Heart left ventricle (tissue), 16 donors: Measurements from ENCODE around the gene C16orf95. TPM values are rescaled to one million over a fixed set of nuclear protein-coding genes. Genes with fewer than 3 reads are reported as not detected.

Source experiments
- ATAC-seq, 4 donors: fragments of 200-7000 bp; cut with Tn5 transposase; one replicate each; pipeline ENCODE4 v1.9.1; 2020 to 2022; ENCODE audit warnings: moderate library complexity in 4 of 4, mild to moderate bottlenecking in 3 of 4, moderate number of reproducible peaks in 1 of 4
- DNase-seq, 5 donors: peaks; one replicate each; pipeline ENCODE4 v3.0.0-alpha.2; 2020
- H3K27ac ChIP-seq, 12 donors: fragments of 200-600 bp; sonication (generic) in 4 of 12; one replicate each; pipeline versions ENCODE4 v1.5.0 to v1.8.0; 2016 to 2022; ENCODE audit warnings: mild to moderate bottlenecking in 2 of 12
- H3K27me3 ChIP-seq, 9 donors: fragments of 200-600 bp; sonication (generic) in 2 of 9; one replicate each; pipeline versions ENCODE4 v1.5.1 to v1.8.0; 2016 to 2022; ENCODE audit warnings: mild to moderate bottlenecking in 3 of 9
- H3K36me3 ChIP-seq, 9 donors: fragments of 200-600 bp; sonication (generic) in 2 of 9; one replicate each; pipeline versions ENCODE4 v1.5.0 to v1.8.0; 2018 to 2022; ENCODE audit warnings: mild to moderate bottlenecking in 2 of 9
- H3K4me1 ChIP-seq, 12 donors: fragments of 200-600 bp; sonication (generic) in 4 of 12; one replicate each; pipeline versions ENCODE4 v1.5.0 to v1.8.0; 2016 to 2022; ENCODE audit warnings: mild to moderate bottlenecking in 3 of 12
- H3K4me3 ChIP-seq, 12 donors: fragments of 200-600 bp; sonication (generic) in 4 of 12; one replicate each; pipeline versions ENCODE4 v1.5.0 to v1.8.0; 2017 to 2022; ENCODE audit warnings: mild to moderate bottlenecking in 9 of 12, moderate library complexity in 4 of 12
- H3K9me3 ChIP-seq, 12 donors: fragments of 200-600 bp; sonication (generic) in 4 of 12; one replicate each; pipeline versions ENCODE4 v1.5.0 to v1.8.0; 2016 to 2022; ENCODE audit warnings: mild to moderate bottlenecking in 1 of 12
- POLR2A ChIP-seq, 2 donors: fragments of 450-650 bp; IDR thresholded peaks; one replicate each; pipeline ENCODE4 v1.6.1; 2017; ENCODE audit warnings: antibody characterized with exemption in 2 of 2, mild to moderate bottlenecking in 2 of 2, moderate library complexity in 2 of 2
- WGBS, 4 donors: extraction: QIAGEN DNeasy Blood & Tissue Kit in 2 of 4; methylation state at CpG; one replicate each; pipeline versions ENCODE4 v1.1.5 to v1.1.7; 2013 to 2018; 5-methylcytosine and 5-hydroxymethylcytosine counted together
- intact Hi-C, 10 donors: fragments of 100-400 bp; cut with DNase I; formaldehyde crosslinking; loops; one replicate each; pipeline versions ENCODE4 v1.11.1 to v1.14.2; 2022
- polyA plus RNA-seq, 2 donors: library from polyadenylated mRNA; stranded (reverse); fragments of 200-250 nt; gene quantifications; one replicate each; pipeline ENCODE4 v1.2.3, GENCODE V29; 2013
- total RNA-seq, 9 donors: library from RNA; depleted of rRNA in 2 of 9; stranded (reverse); fragments of >200 nt in 2 of 9; fragmentation: NEBNext Ultra II Directional in 3 of 9; extraction: Animal tissue kit (Norgen Biotek cat#: 25700) in 3 of 9; gene quantifications; one replicate each; pipeline versions ENCODE4 v1.1.0 to v1.2.4, GENCODE V29; 2016 to 2023
- TF ChIP-seq, protein P1 (sequence below), 12 donors: fragments of 200-600 bp; sonication (generic) in 4 of 12; IDR thresholded peaks; one replicate each; pipeline versions ENCODE4 v1.5.0 to v1.8.0; 2018 to 2022; ENCODE audit warnings: antibody characterized with exemption in 12 of 12, mild to moderate bottlenecking in 5 of 12
- donor health status: ischemic (EF 13 %, LVEDD 7.1; RV severe dilation, severe dysfunction).
- donor health status: healthy with polysubstance abuse.
- donor health status: DM: no; HTN: yes; CAD: no.
- donor health status: DM: no; HTN: no; CAD: no.
- donor health status: ischemic (EF 25% LVEDD 6.9; RV normal size, moderate dysfunction).
- donor health status: ischemic (EF 25% LVEDD 5.7; RV mildly dilated, moderate dysfunction).
- donor health status: healthy.
- donor health status: DM: yes; HTN: yes; CAD: no.
- donor health status: ischemic (EF 35%, LVEDD 5.7; RV mildly dilated, moderate dysfunction).
- donor health status: nonischemic (EF 11% LVEDD 7.7; RV severe dilation, severe dysfunction).
- donor health status: DM: yes; HTN: yes; CAD: no.
- donor health status: PGD.
- donor health status: ischemic (EF 29% LVEDD 5.4; RV normal size, mild dysfunction).
- donor health status: nonischemic (EF 23%, LVEDD 6.1; RV moderate dilation, normal function).

Gene C16orf95
- total and polyA plus RNA-seq, 11 donors: 0.91 to 4.5 (median 3.1) TPM

GRCh38 chr16:87344165-87344930 lies 27.2 kb upstream of the C16orf95 start:
- Histone ChIP-seq H3K36me3 (peaks cover 5 to 76% (median 65%) of the 10 kb centered on the region in 9 donors), H3K27ac (peak overlapping the region in 10 of 12 donors; percentile 9 to 74 (median 62)), H3K4me1 (peaks cover 0 to 23% (median 14%) of the 10 kb centered on the region in 12 donors), H3K27me3 (no peaks in the 10 kb centered on the region), H3K9me3 (no peaks in the 10 kb centered on the region), H3K4me3 (peak overlapping the region in 1 of 12 donors; percentile 13)
- TF ChIP-seq, protein P1, sequence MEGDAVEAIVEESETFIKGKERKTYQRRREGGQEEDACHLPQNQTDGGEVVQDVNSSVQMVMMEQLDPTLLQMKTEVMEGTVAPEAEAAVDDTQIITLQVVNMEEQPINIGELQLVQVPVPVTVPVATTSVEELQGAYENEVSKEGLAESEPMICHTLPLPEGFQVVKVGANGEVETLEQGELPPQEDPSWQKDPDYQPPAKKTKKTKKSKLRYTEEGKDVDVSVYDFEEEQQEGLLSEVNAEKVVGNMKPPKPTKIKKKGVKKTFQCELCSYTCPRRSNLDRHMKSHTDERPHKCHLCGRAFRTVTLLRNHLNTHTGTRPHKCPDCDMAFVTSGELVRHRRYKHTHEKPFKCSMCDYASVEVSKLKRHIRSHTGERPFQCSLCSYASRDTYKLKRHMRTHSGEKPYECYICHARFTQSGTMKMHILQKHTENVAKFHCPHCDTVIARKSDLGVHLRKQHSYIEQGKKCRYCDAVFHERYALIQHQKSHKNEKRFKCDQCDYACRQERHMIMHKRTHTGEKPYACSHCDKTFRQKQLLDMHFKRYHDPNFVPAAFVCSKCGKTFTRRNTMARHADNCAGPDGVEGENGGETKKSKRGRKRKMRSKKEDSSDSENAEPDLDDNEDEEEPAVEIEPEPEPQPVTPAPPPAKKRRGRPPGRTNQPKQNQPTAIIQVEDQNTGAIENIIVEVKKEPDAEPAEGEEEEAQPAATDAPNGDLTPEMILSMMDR (IDR thresholded peaks at IDR 0.05): no peak
- TF ChIP-seq POLR2A (IDR thresholded peaks at IDR 0.05): no peak
- DNase-seq (no peak), ATAC-seq (peak in 1 of 4 donors; percentile 33)
- intact Hi-C loops: loop anchor here in 1 of 10 donors (2.0 kb wide), 1 partner anchor 24 kb away; no protein-coding TSS in a partner anchor
- 75 to 87% (median 83%) methylated on average over 31 to 34 of the region's 34 CpGs for WGBS, 4 donors

DNA sequence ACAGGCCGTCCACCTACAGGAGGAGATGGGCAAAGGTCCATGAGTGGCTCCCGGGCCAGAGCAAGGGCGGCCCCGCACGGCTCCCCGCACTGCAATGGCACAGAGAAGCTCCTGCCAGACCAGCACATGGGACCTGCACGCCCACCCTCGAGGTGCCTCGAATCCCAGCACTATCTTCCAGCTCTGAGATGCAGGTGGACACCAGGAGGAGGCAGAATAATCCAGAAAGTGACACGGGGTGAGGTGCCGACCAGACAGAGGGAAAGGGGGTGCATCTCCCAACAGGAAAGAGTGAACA lies 26.5 kb upstream of the C16orf95 start:
- Histone ChIP-seq H3K27ac (peak overlapping the region in 1 of 12 donors; percentile 71), H3K4me1 (peaks cover 0 to 23% (median 14%) of the 10 kb centered on the region in 12 donors), H3K9me3 (no peaks in the 10 kb centered on the region), H3K36me3 (peaks cover 5 to 79% (median 66%) of the 10 kb centered on the region in 9 donors), H3K27me3 (no peaks in the 10 kb centered on the region), H3K4me3 (no peak overlapping the region)
- TF ChIP-seq, protein P1 (IDR thresholded peaks at IDR 0.05): no peak
- TF ChIP-seq POLR2A (IDR thresholded peaks at IDR 0.05): no peak
- DNase-seq (peak in 1 of 5 donors; percentile 26), ATAC-seq (no peak)
- intact Hi-C loops: loop anchor here in 1 of 10 donors (2.0 kb wide), 1 partner anchor 25 kb away; no protein-coding TSS in a partner anchor
- 87 to 89% (median 88%) methylated on average over 9 to 11 of the region's 11 CpGs for WGBS, 4 donors

- DNase-seq (peak in 1 of 5 donors; percentile 20), ATAC-seq (no peak)
- H3K9me3 ChIP-seq: no peaks in the 10 kb centered on the region
- no peak overlapping the region for H3K27ac ChIP-seq
- intact Hi-C loops: no loop called here
- TF ChIP-seq, protein P1 (IDR thresholded peaks at IDR 0.05): no peak
- no peak for TF ChIP-seq POLR2A (IDR thresholded peaks at IDR 0.05)
- H3K27me3 ChIP-seq: no peaks in the 10 kb centered on the region
- H3K36me3 ChIP-seq: peaks cover 5 to 80% (median 67%) of the 10 kb centered on the region in 9 donors
- H3K4me1 ChIP-seq: peaks cover 0 to 23% (median 14%) of the 10 kb centered on the region in 12 donors
- H3K4me3 ChIP-seq: no peak overlapping the region
- 80 to 84% (median 83%) methylated on average over 24 to 26 of the region's 26 CpGs for WGBS, 4 donors
Measured at GRCh38 chr16:87342978-87343752, 26.0 kb upstream of the C16orf95 start.

- Histone ChIP-seq H3K9me3 (no peaks in the 10 kb centered on the region), H3K27me3 (no peaks in the 10 kb centered on the region), H3K27ac (no peak overlapping the region), H3K4me1 (peaks cover 0 to 23% (median 14%) of the 10 kb centered on the region in 12 donors), H3K4me3 (no peak overlapping the region), H3K36me3 (peaks cover 5 to 82% (median 67%) of the 10 kb centered on the region in 9 donors)
- WGBS, 4 donors: 89 to 94% (median 92%) methylated on average over 11 to 20 of the region's 20 CpGs
- intact Hi-C loops: no loop called here
- TF ChIP-seq, protein P1 (IDR thresholded peaks at IDR 0.05): no peak
- TF ChIP-seq POLR2A (IDR thresholded peaks at IDR 0.05): no peak
- DNase-seq (no peak), ATAC-seq (no peak)
Measured at GRCh38 chr16:87342504-87342903, 25.3 kb upstream of the C16orf95 start.
